HL-60 (cell line): Measurements from ENCODE around the gene MPND.

Experiments
- DNase-seq, 2 experiments: peaks; one replicate each; pipeline ENCODE4 v3.0.0-alpha.2; 2010 to 2020; ENCODE audit warnings: low read depth in 1 of 2, low spot score in 1 of 2
- H3K27ac ChIP-seq: fragments of 250-450 bp; sonication (Bioruptor Pico); replicated peaks from 2 replicates; pipeline ENCODE4 v1.5.1; 2020; ENCODE audit warnings: mild to moderate bottlenecking, moderate library complexity
- H3K27me3 ChIP-seq: fragments of 250-450 bp; sonication (Bioruptor Pico); 2 replicates; pipeline ENCODE4 v1.5.1; 2021; ENCODE audit warnings: mild to moderate bottlenecking, moderate library complexity; ENCODE audit not compliant: insufficient read depth, poor library complexity, severe bottlenecking
- H3K4me3 ChIP-seq: replicated peaks from 2 replicates; pipeline ENCODE4 v1.5.1; 2011; ENCODE audit warnings: mild to moderate bottlenecking, control low read depth, low read length; ENCODE audit not compliant: insufficient read depth
- CTCF ChIP-seq: IDR thresholded peaks from one replicate; pipeline ENCODE4 v1.5.1; 2011; ENCODE audit warnings: low read length, control low read depth, inconsistent platforms; ENCODE audit not compliant: insufficient read depth
- GABPA ChIP-seq: IDR thresholded peaks from 2 replicates; pipeline ENCODE4 v1.6.1; 2012; ENCODE audit warnings: low read depth
- POLR2AphosphoS5 ChIP-seq: IDR thresholded peaks from 2 replicates; pipeline ENCODE4 v1.6.1; 2012; ENCODE audit warnings: low read depth
- REST ChIP-seq: IDR thresholded peaks from 2 replicates; pipeline ENCODE4 v1.6.1; 2012; ENCODE audit warnings: low read depth; ENCODE audit not compliant: insufficient replicate concordance
- SPI1 ChIP-seq: IDR thresholded peaks from 2 replicates; pipeline ENCODE4 v1.6.1; 2012; ENCODE audit warnings: low read depth, mild to moderate bottlenecking, borderline replicate concordance

The MPND gene

GRCh38 chr19:4389064-4389375 lies 45.7 kb downstream of the MPND start:
- TF ChIP-seq REST (no peak), POLR2AphosphoS5 (no peak), CTCF (no peak), GABPA (no peak), SPI1 (no peak)
- Histone ChIP-seq H3K27me3 (no peaks in the 10 kb centered on the region), H3K4me3 (no peak overlapping the region), H3K27ac (no peak overlapping the region)
- no peak for DNase-seq

DNA sequence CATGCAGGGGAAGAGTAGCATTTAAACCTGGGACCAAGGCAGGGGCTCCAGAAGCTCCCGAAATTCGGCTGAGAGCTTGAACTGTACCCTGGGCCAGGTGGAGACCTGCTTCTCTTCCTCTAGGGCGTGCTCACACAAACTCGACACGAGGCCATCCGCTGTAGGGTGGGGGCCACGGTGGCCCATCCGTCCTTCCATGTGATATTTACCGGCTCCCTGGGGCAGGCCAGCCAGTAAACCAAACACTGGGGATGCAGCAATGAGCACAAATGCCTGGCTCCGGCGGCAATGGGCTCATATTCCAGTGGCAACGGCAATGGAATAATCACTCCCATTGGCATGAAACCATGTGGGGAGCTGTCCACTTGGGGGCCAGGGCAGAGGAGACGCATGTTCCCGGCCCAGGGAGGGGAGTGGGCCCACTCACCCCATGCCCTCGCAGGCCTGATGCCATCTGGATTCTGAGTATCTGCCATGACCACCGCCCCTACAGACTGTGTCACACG lies 46.2 kb downstream of the MPND start:
- TF ChIP-seq GABPA (no peak), SPI1 (no peak), REST (no peak), POLR2AphosphoS5 (no peak), CTCF (no peak)
- DNase-seq, result no peak
- Histone ChIP-seq H3K27ac (peak overlapping the region; percentile 57), H3K27me3 (no peaks in the 10 kb centered on the region), H3K4me3 (no peak overlapping the region)

DNA sequence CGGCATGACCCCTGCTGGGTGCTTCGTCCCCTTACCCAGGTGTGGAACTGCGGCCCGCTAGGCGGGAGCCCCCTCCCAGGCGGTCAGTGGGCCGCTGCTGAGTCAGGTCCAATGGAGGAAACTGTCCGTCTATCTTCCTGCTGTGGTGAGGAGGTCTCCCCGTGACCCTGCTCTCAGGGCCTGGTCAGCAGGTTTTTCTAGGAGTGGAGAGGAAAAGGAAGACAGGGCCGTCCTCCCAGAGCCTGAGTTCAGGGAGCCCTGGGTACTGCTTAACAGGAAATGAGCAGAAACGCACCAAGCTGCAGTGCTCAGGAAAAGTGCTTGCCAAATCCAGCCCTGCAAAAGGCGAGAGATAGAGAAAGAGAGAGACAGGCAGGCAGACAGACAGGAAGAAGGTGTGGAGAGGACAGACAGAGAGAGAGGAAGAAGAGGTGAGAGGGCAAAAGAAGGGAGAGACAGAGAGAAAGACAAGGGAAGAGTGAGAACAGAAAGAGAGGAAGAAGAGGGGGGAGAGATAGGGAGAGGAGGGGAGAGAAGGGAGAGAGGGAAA lies 46.7 kb downstream of the MPND start:
- DNase-seq, result peak in 1 of 2 experiments; percentile 76
- Histone ChIP-seq H3K4me3 (no peak overlapping the region), H3K27me3 (no peaks in the 10 kb centered on the region), H3K27ac (peak overlapping the region; percentile 57)
- TF ChIP-seq GABPA, result no peak
- TF ChIP-seq SPI1, result no peak
- TF ChIP-seq POLR2AphosphoS5, result no peak
- no peak for TF ChIP-seq REST
- no peak for TF ChIP-seq CTCF
